ENCODE data around the gene SMARCB1.

GRCh38 chr22:23775779-23776375, 10.9 kb upstream of the SMARCB1 start:
- TF ChIP-seq CTCF (IDR thresholded peaks at IDR 0.05) = no peak
- TF ChIP-seq POLR2A (IDR thresholded peaks at IDR 0.05) = no peak
- no peak for TF ChIP-seq EP300 (IDR thresholded peaks at IDR 0.05)
